DLD1 (cell line): Measurements from ENCODE around the gene C9orf40.

Source experiments
- in situ Hi-C: cut with HindIII; loops from 2 replicates; pipeline ENCODE4 v1.10.0; 2017; ENCODE audit warnings: low sequenced_read_pairs

Gene C9orf40

GRCh38 chr9:74952201-74953151 is at the start of gene C9orf40:
C9orf40 (minus strand) TSS chr9:74952912; CDS start chr9:74952611, 301 bp downstream.
- in situ Hi-C loops, result no loop called here

- in situ Hi-C loops, result no loop called here
Observed at GRCh38 chr9:75001719-75002421, 49.2 kb upstream of the C9orf40 start.

GRCh38 chr9:75000835-75001234 is 48.1 kb upstream of the C9orf40 start:
- in situ Hi-C loops, result no loop called here

- in situ Hi-C loops, result no loop called here
Observed at GRCh38 chr9:74985041-74985440, 32.3 kb upstream of the C9orf40 start.

- in situ Hi-C loops, result no loop called here
Observed at GRCh38 chr9:74983709-74984108, 31.0 kb upstream of the C9orf40 start.

- in situ Hi-C loops, result no loop called here
Observed at GRCh38 chr9:74979844-74980243, 27.1 kb upstream of the C9orf40 start.

GRCh38 chr9:74977287-74977686 is 24.6 kb upstream of the C9orf40 start:
- in situ Hi-C loops, result no loop called here

- in situ Hi-C loops, result no loop called here
Observed at GRCh38 chr9:74975538-74975937, 22.8 kb upstream of the C9orf40 start.

GRCh38 chr9:74974558-74974957 is 21.8 kb upstream of the C9orf40 start:
- in situ Hi-C loops, result no loop called here

GRCh38 chr9:74973714-74974113 is 21.0 kb upstream of the C9orf40 start:
- in situ Hi-C loops, result no loop called here

GRCh38 chr9:74963056-74963455 is 10.3 kb upstream of the C9orf40 start:
- in situ Hi-C loops, result no loop called here

- in situ Hi-C loops, result no loop called here
Observed at GRCh38 chr9:74961496-74961895, 8.8 kb upstream of the C9orf40 start.

GRCh38 chr9:74960561-74960960 is 7.8 kb upstream of the C9orf40 start:
- in situ Hi-C loops, result no loop called here

GRCh38 chr9:74958587-74958986 is 5.9 kb upstream of the C9orf40 start:
- in situ Hi-C loops, result no loop called here

- in situ Hi-C loops, result no loop called here
Observed at GRCh38 chr9:74953235-74953751, 581 bp upstream of the C9orf40 start.

- in situ Hi-C loops, result no loop called here
Observed at GRCh38 chr9:74951725-74952151, 974 bp downstream of the C9orf40 start.

- in situ Hi-C loops, result no loop called here
Observed at GRCh38 chr9:74951107-74951720, 1.5 kb downstream of the C9orf40 start.

- in situ Hi-C loops, result no loop called here
Observed at GRCh38 chr9:74949859-74950855, 2.6 kb downstream of the C9orf40 start.

- in situ Hi-C loops, result no loop called here
Observed at GRCh38 chr9:74948937-74949336, 3.8 kb downstream of the C9orf40 start.

GRCh38 chr9:74946686-74947085 is 6.0 kb downstream of the C9orf40 start:
- in situ Hi-C loops, result no loop called here
